D721Med (cell line): ENCODE results near the gene TSPOAP1.

ENCODE experiments used
- DNase-seq: peaks from one replicate; pipeline ENCODE4 v3.0.0; 2011; ENCODE audit warnings: low spot score; ENCODE audit not compliant: insufficient read length
- FAIRE-seq: peaks from 2 replicates; lab custom pipeline; 2011; peaks lifted over from hg19 to GRCh38; lab: Jason Lieb, UNC
- CTCF ChIP-seq: IDR thresholded peaks from 2 replicates; pipeline ENCODE4 v1.5.1; 2012; ENCODE audit warnings: mild to moderate bottlenecking, control low read depth; ENCODE audit not compliant: insufficient read depth; ENCODE audit errors: missing control alignments

Gene TSPOAP1

GRCh38 chr17:58328195-58329034, at the start of gene TSPOAP1:
TSPOAP1 (minus strand) TSS chr17:58328795; CDS start chr17:58327920, 875 bp downstream.
- FAIRE-seq (no peak), DNase-seq (peak; percentile 41)
- TF ChIP-seq CTCF, result no peak

- TF ChIP-seq CTCF, result no peak
- FAIRE-seq, result no peak
- DNase-seq, result no peak
These were observed 49.1 kb upstream of the TSPOAP1 start for GRCh38 chr17:58377661-58378060.

GRCh38 chr17:58377093-58377601, 48.6 kb upstream of the TSPOAP1 start:
- no peak for FAIRE-seq
- no peak for TF ChIP-seq CTCF
- DNase-seq, result no peak

GRCh38 chr17:58376472-58377000, 47.9 kb upstream of the TSPOAP1 start:
- no peak for FAIRE-seq
- TF ChIP-seq CTCF, result no peak
- DNase-seq, result no peak

- TF ChIP-seq CTCF, result no peak
- DNase-seq (no peak), FAIRE-seq (no peak)
These were observed 47.2 kb upstream of the TSPOAP1 start for GRCh38 chr17:58375811-58376210.

GRCh38 chr17:58375256-58375655, 46.7 kb upstream of the TSPOAP1 start:
- no peak for FAIRE-seq
- TF ChIP-seq CTCF, result no peak

GRCh38 chr17:58373923-58374322, 45.3 kb upstream of the TSPOAP1 start:
- no peak for FAIRE-seq

More at GRCh38 chr17:58375256-58375655, 46.7 kb upstream of the TSPOAP1 start:
- DNase-seq, result no peak

More at GRCh38 chr17:58373923-58374322, 45.3 kb upstream of the TSPOAP1 start:
- no peak for TF ChIP-seq CTCF
- no peak for DNase-seq
